K562 (cell line): Measurements from ENCODE around the gene HIPK2. TPM values are rescaled to one million over a fixed set of nuclear protein-coding genes. Genes with fewer than 3 reads are reported as not detected.
A peak's percentile ranks its signal among the peaks of the same experiment; 100 is the strongest.

ENCODE experiments used
- RCOR1 ChIP-seq, 2 experiments: IDR thresholded peaks; 2 replicates each; pipeline ENCODE4 v1.6.1; 2012; ENCODE audit warnings: low read depth in 2 of 2, low read length in 2 of 2, borderline replicate concordance in 1 of 2, improper control_type of control experiment in 1 of 2
- U2AF2 ChIP-seq: fragments of 200-400 bp; formaldehyde crosslinking; optimal IDR thresholded peaks from 2 replicates; pipeline ENCODE3; 2017; ENCODE audit warnings: low read depth, mild to moderate bottlenecking, low read length
- USF1 ChIP-seq: sonication (generic); formaldehyde crosslinking; IDR thresholded peaks from 2 replicates; pipeline ENCODE4 v1.9.0; 2022; ENCODE audit warnings: mild to moderate bottlenecking, missing genetic modification reagents
- ZBTB26 ChIP-seq: fragments of 450-650 bp; formaldehyde crosslinking; IDR thresholded peaks from 2 replicates; pipeline ENCODE4 v1.4.0; 2022; ENCODE audit warnings: missing genetic modification characterization
- ZFX ChIP-seq: sonication (generic); formaldehyde crosslinking; IDR thresholded peaks from 2 replicates; pipeline ENCODE4 v1.8.0; 2022; ENCODE audit warnings: mild to moderate bottlenecking, missing genetic modification reagents, moderate library complexity
- ZNF316 ChIP-seq: fragments of 450-650 bp; IDR thresholded peaks from 2 replicates; pipeline ENCODE4 v1.6.1; 2016
- polyA plus RNA-seq, 8 experiments: library from polyadenylated mRNA; depleted of rRNA in 4 of 8; stranded (reverse) in 5 of 8; unstranded in 3 of 8; fragments of >200 nt; fragmentation: Nextera tagmentation in 2 of 8; fragmentation: Illumina TruSeq in 1 of 8; extraction: Ambion mirVana in 2 of 8; extraction: Trizol in 1 of 8; gene quantifications; 2 replicates each; pipeline versions ENCODE4 v1.2.1 to v1.2.3, GENCODE V29; 2011 to 2014; ENCODE audit warnings: inconsistent platforms in 1 of 8, missing spikeins in 1 of 8
- total RNA-seq, 7 experiments: library from RNA; depleted of rRNA in 6 of 7; stranded (reverse); fragments of >200 nt in 6 of 7; fragmentation: Illumina TruSeq in 2 of 7; extraction: Trizol in 2 of 7; gene quantifications; 2 replicates each; pipeline versions ENCODE4 v1.2.1 to v1.2.3, GENCODE V29; 2011 to 2021; ENCODE audit warnings: low replicate concordance in 1 of 7

Gene HIPK2
- total and polyA plus RNA-seq, 9 of the 15 experiments (the other 6 are each of a cell fraction or from before 2014, with no cell fraction given) = 0.69 to 19.8 (median 5.1) TPM

GRCh38 chr7:139645572-139646523, 131.9 kb downstream of the HIPK2 start (continued):
- TF ChIP-seq RCOR1 (IDR thresholded peaks at IDR 0.05; ENCODE audit: borderline replicate concordance in 1 of 2, low read depth in 2 of 2, low read length in 2 of 2) (0 out of 4 replicates have a peak, but pooled peaks of 1 of the 2 experiments have one; percentile 46), ZFX (CRISPR knock-in tag) (no peak), USF1 (CRISPR knock-in tag) (peak; percentile 2; the same call in 1 of the 2 replicates), ZNF316 (no peak), U2AF2 (no peak), ZBTB26 (CRISPR knock-in tag) (no peak)
- TF ChIP-seq, all 486 proteins: peak for 30
